ENCODE results near the gene SND1.

SND1 gene

GRCh38 chr7:127736511-127736910, 84.5 kb downstream of the SND1 start:
- no peak for DNase-seq

- DNase-seq, result no peak
Observed at GRCh38 chr7:127738859-127739258, 86.9 kb downstream of the SND1 start.

GRCh38 chr7:127741764-127742375, 89.9 kb downstream of the SND1 start:
- no peak for DNase-seq

- DNase-seq, result no peak
Observed at GRCh38 chr7:127745445-127745844, 93.5 kb downstream of the SND1 start.

GRCh38 chr7:127751062-127751461, 99.1 kb downstream of the SND1 start:
- DNase-seq, result no peak

GRCh38 chr7:127751490-127752448, 99.8 kb downstream of the SND1 start:
- no peak for DNase-seq

GRCh38 chr7:127752829-127753228, 100.8 kb downstream of the SND1 start:
- no peak for DNase-seq

- no peak for DNase-seq
Observed at GRCh38 chr7:127754457-127754856, 102.5 kb downstream of the SND1 start.

- no peak for DNase-seq
Observed at GRCh38 chr7:127755521-127755920, 103.5 kb downstream of the SND1 start.

- DNase-seq, result no peak
Observed at GRCh38 chr7:127755965-127756364, 104.0 kb downstream of the SND1 start.

GRCh38 chr7:127758105-127758504, 106.1 kb downstream of the SND1 start:
- no peak for DNase-seq

GRCh38 chr7:127758845-127759244, 106.9 kb downstream of the SND1 start:
- DNase-seq, result no peak

- no peak for DNase-seq
Observed at GRCh38 chr7:127759945-127760421, 108.0 kb downstream of the SND1 start.

GRCh38 chr7:127760436-127761031, 108.5 kb downstream of the SND1 start:
- no peak for DNase-seq

GRCh38 chr7:127761196-127761595, 109.2 kb downstream of the SND1 start:
- DNase-seq, result no peak

GRCh38 chr7:127764681-127765080, 112.7 kb downstream of the SND1 start:
- DNase-seq, result no peak

GRCh38 chr7:127765150-127765549, 113.2 kb downstream of the SND1 start:
- DNase-seq, result no peak

GRCh38 chr7:127766831-127767459, 115.0 kb downstream of the SND1 start:
- no peak for DNase-seq

GRCh38 chr7:127768241-127768640, 116.2 kb downstream of the SND1 start:
- DNase-seq, result no peak

GRCh38 chr7:127769137-127769536, 117.1 kb downstream of the SND1 start:
- no peak for DNase-seq

- DNase-seq, result no peak
Observed at GRCh38 chr7:127769696-127770400, 117.9 kb downstream of the SND1 start.

- DNase-seq, result no peak
Observed at GRCh38 chr7:127770885-127771284, 118.9 kb downstream of the SND1 start.

- DNase-seq, result no peak
Observed at GRCh38 chr7:127771707-127772106, 119.7 kb downstream of the SND1 start.
